Left ventricle myocardium inferior (tissue), 1 donor: ENCODE measurements around the gene PPIA. TPM values are rescaled to one million over a fixed set of nuclear protein-coding genes. Genes with fewer than 3 reads are reported as not detected.

Experiments used
- DNase-seq: peaks from one replicate; pipeline ENCODE4 v3.0.0-alpha.2; 2020
- H3K27ac ChIP-seq: fragments of 200-600 bp; replicated peaks from 2 replicates; pipeline ENCODE4 v1.8.0; 2021
- H3K27me3 ChIP-seq: fragments of 200-600 bp; 2 replicates; pipeline ENCODE4 v1.8.0; 2021; ENCODE audit warnings: low read depth
- H3K36me3 ChIP-seq: fragments of 200-600 bp; 2 replicates; pipeline ENCODE4 v1.8.0; 2021
- H3K4me1 ChIP-seq: fragments of 200-600 bp; 2 replicates; pipeline ENCODE4 v1.8.0; 2021
- H3K4me3 ChIP-seq: fragments of 200-600 bp; 2 replicates; pipeline ENCODE4 v1.8.0; 2021; ENCODE audit warnings: mild to moderate bottlenecking, moderate library complexity
- H3K9me3 ChIP-seq: fragments of 200-600 bp; replicated peaks from 2 replicates; pipeline ENCODE4 v1.8.0; 2021
- intact Hi-C: fragments of 100-400 bp; cut with micrococcal nuclease; formaldehyde crosslinking; loops from one replicate; pipeline ENCODE4 v1.11.0; 2022
- total RNA-seq: library from RNA; stranded (reverse); fragmentation: NEBNext Ultra II Directional; extraction: Animal tissue kit (Norgen Biotek cat#: 25700); gene quantifications from one replicate; pipeline ENCODE4 v1.2.1, GENCODE V29; 2021
- TF ChIP-seq, protein P1 (sequence below): fragments of 200-600 bp; IDR thresholded peaks from 2 replicates; pipeline ENCODE4 v1.8.0; 2021; ENCODE audit warnings: antibody characterized with exemption, mild to moderate bottlenecking, borderline replicate concordance
- donor health status: DM: no; HTN: yes; CAD: no; lungs with severe emphysema.

Gene PPIA
- total RNA-seq, 1 donor from 2014 or later: 470 TPM

DNA sequence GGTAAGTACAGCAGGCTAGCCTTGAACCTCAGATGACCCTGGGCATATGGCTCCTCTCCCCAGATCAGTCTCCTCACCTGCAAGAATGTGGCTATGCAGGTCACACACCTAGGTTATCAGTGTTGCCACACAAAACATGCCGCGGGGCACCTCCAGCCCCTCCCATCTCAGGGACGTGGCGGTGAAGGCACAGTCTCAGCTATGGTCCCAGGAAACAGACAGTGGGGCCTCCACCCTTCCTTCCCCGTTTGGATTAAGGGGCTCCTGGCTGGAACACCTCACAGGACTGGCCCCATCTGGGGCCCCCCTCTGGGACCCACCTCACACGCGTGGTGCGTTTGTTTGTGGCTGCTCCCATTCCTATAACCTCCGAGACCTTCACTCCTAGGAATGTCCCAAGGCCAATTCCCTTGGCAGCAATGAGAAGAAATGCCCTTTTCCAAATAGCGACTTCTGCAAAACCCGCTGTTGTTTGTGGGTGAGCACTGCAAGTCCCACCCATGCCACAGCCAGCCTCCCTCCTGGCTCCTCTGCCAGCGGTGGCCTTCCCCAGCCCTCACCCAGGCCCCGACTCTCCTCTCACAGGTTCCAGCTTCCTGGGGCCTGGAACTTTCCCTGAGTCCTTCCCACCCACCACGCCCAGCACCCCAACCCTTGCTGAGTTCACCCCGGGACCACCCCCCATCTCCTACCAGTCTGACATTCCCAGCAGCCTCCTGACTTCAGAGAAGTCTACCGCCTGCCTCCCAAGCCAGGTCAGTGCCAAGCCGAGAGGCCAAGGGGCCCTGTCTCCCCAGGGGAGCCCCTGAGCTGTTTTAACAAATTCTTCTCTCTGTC lies 30.7 kb upstream of the PPIA start:
- Histone ChIP-seq H3K4me1 (peaks cover 48% of the 10 kb centered on the region), H3K27ac (no peak overlapping the region), H3K27me3 (no peaks in the 10 kb centered on the region), H3K36me3 (peaks cover 69% of the 10 kb centered on the region), H3K4me3 (no peak overlapping the region), H3K9me3 (no peaks in the 10 kb centered on the region)
- no peak for DNase-seq
- TF ChIP-seq, protein P1, sequence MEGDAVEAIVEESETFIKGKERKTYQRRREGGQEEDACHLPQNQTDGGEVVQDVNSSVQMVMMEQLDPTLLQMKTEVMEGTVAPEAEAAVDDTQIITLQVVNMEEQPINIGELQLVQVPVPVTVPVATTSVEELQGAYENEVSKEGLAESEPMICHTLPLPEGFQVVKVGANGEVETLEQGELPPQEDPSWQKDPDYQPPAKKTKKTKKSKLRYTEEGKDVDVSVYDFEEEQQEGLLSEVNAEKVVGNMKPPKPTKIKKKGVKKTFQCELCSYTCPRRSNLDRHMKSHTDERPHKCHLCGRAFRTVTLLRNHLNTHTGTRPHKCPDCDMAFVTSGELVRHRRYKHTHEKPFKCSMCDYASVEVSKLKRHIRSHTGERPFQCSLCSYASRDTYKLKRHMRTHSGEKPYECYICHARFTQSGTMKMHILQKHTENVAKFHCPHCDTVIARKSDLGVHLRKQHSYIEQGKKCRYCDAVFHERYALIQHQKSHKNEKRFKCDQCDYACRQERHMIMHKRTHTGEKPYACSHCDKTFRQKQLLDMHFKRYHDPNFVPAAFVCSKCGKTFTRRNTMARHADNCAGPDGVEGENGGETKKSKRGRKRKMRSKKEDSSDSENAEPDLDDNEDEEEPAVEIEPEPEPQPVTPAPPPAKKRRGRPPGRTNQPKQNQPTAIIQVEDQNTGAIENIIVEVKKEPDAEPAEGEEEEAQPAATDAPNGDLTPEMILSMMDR: no peak
- intact Hi-C loops: no loop called here

DNA sequence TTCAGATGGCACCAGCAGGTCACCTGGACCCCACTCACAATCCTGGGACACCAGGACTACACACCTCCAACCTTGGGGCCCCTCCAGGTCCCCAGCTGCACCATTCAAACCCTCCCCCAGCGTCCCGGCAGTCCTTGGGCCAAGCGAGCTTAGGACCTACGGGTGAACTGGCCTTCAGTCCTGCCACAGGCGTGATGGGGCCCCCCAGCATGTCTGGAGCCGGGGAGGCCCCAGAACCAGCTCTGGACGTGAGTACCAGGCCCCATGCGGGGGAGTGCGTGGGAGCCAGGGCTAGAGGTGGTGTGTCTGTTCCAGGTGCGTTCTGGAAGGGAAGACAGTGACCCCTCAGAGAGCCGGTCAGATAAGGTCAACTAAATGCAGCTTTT lies 30.1 kb upstream of the PPIA start:
- H3K36me3 ChIP-seq: peaks cover 63% of the 10 kb centered on the region
- H3K27ac ChIP-seq: no peak overlapping the region
- intact Hi-C loops: no loop called here
- H3K27me3 ChIP-seq: no peaks in the 10 kb centered on the region
- H3K4me1 ChIP-seq: peaks cover 50% of the 10 kb centered on the region
- H3K9me3 ChIP-seq: no peaks in the 10 kb centered on the region
- no peak for DNase-seq
- TF ChIP-seq, protein P1: no peak
- no peak overlapping the region for H3K4me3 ChIP-seq

DNA sequence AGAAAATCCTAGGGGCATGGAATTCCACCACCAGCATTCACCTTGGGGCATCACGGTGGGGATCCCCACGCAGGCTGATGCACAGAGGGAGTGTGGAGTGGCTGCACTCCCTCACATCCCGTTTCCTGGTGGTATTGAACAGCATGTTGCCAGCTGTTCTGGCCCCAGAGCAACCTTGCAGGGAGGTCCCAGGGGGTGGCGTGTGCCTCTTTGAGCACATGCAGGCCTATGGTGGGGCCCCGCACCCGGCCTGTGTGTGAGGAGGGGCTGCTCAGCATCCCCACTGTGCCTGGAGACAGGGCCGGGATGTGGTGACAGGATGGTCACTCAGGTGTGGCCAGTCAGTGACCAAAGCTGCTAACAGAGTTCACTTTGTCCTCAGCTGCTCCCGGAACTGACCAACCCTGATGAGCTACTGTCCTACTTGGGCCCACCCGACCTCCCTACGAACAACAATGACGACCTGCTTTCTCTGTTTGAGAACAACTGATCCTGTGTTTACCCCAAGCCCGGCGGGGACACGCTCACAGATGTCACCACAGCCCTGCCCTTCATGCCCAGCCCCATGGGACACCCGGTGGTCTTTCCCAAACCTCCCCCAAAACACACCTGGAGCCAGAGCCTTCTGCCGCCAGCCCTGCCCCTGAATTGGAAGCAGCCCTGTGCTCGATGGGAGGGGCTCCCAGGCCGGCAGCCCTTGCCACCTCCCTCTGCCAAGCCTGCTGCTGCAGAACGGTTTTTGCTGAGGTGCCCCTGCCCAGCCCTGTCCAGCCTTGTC lies 29.2 kb upstream of the PPIA start:
- H3K4me3 ChIP-seq: peak overlapping the region; percentile 32
- no peaks in the 10 kb centered on the region for H3K9me3 ChIP-seq
- intact Hi-C loops: no loop called here

DNA sequence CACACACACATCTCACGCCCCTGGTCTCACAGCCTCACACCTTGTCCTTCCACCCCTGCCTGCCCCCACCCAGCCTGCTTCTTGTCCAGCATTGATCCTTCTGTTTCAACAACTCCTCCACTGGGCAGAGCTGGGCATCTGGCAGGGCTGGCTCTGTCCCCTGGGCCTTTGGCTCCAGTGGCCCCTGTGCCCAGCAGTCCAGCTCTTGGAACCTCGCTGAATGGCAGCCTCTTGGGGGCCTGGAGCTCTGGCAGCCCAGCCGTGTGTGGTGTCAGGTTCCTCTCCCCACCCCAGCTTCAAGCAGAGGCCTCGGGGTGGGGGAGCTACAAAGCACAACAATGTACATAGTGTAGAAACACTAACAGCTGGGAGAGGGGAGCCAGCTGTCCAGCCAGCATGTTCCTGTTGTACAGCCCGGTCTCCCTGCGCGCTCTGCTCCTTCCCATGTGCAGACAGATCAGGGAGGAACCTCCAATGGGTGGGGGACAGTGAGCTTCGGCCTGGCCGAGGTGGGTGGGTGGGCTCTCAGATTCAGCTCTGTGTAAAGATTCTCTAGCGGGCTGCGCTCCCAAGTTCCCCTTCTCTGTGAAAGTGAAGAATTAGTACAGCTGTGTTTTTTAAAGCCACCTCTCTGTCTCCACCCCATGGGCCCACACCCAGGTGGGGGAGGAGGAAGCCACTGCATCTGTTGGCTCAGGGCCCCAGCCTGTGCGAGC lies 28.4 kb upstream of the PPIA start:
- intact Hi-C loops: no loop called here

More for the DNA sequence above, 29.2 kb upstream of the PPIA start:
- Histone ChIP-seq H3K36me3 (peaks cover 54% of the 10 kb centered on the region), H3K27ac (peak overlapping the region; percentile 81), H3K4me1 (peaks cover 44% of the 10 kb centered on the region), H3K27me3 (no peaks in the 10 kb centered on the region)
- TF ChIP-seq, protein P1: no peak
- DNase-seq: no peak

More for the DNA sequence above, 28.4 kb upstream of the PPIA start:
- H3K9me3 ChIP-seq: no peaks in the 10 kb centered on the region
- TF ChIP-seq, protein P1: no peak
- no peaks in the 10 kb centered on the region for H3K27me3 ChIP-seq
- H3K27ac ChIP-seq: peak overlapping the region; percentile 81
- H3K4me3 ChIP-seq: peak overlapping the region; percentile 32
- DNase-seq: peak; percentile 82
- peaks cover 46% of the 10 kb centered on the region for H3K36me3 ChIP-seq
- H3K4me1 ChIP-seq: peaks cover 41% of the 10 kb centered on the region
